C1 segment of cervical spinal cord (tissue), 14 donors: ENCODE results near the gene TMC1.
"Not testable (repeated sequence)": the region's sequence is repeated elsewhere in the genome, so short reads cannot be mapped to it uniquely, and the experiment has no call there.

Experiments
- DNase-seq, 14 donors: peaks; one replicate each; lab custom pipeline; 2025; lab: John Stamatoyannopoulos, UW

The TMC1 gene

DNA sequence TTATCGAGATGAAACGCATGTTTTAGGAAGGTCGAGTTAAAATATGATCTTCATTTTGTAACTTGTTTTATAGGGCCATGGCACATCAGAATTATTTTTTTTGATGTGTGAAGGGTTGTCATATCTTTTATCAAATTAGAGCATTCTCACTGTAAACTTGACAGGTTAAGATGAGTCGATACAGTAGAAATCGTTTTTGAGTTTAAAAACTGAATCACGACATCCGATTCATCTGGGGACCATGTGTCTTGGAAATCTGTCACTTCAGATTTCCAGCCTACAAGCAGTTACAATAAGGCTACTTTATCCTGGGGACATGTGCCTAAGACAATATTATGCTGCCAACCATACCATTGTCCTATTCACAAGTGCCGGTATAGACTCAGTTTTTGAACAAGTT lies 295.3 kb downstream of the TMC1 start:
- DNase-seq: no peak

DNA sequence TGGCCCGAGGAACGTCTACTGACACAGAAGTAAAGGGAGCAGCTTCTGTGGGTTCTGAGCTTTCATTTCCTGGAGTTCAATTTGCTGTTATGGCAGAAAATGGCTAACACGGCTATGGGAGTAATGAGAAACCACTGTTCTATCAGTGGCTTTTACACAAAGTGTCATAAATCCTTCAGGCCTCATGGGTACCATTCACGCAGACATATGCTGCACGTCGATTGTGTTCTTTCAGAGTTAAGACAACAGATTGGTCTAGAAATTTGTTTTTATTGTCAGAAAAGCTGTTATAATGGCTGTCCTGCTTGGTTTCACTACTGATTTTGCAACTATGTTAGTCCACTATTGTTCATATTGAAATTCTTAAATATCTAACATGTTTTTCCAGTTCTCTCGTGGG lies 296.0 kb downstream of the TMC1 start:
- no peak for DNase-seq

DNA sequence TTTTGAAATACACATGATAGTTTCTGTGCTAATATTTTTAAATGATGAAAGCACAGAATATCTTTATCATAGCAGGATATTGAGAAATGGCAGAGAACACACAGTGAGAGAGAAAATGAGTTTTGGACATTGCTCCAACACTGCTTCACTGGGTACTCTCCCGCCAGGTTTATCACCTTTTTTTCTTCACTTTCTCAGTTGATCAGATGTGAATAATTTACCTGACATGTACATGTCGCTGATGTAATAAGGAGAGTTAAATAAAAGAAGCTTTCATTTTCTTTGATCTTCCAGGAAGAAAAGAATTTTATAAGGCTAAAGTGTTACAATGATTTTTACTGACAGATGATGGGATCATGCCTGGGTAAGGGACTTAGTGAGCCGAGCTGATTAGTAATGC lies 297.0 kb downstream of the TMC1 start:
- no peak for DNase-seq

DNA sequence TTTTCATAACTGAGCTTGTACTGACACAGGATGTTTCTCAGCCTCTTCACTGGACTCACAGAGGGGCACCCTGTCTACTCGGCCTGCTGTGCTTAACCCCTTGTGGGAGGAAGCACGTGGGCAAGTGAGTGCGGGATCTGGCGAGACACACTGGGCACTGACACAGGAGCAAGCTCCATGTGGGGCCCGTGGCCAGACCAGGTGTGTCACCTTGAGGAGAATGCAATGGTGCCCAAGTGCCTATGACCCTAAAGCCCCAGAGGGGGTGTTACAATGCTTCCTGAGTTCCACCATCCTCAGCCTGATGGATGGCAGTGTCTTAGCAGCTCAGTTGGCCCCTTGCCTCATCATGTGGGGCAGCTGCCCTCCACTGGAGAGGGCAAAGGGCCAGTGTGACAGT lies 302.6 kb downstream of the TMC1 start:
- DNase-seq: no peak

DNA sequence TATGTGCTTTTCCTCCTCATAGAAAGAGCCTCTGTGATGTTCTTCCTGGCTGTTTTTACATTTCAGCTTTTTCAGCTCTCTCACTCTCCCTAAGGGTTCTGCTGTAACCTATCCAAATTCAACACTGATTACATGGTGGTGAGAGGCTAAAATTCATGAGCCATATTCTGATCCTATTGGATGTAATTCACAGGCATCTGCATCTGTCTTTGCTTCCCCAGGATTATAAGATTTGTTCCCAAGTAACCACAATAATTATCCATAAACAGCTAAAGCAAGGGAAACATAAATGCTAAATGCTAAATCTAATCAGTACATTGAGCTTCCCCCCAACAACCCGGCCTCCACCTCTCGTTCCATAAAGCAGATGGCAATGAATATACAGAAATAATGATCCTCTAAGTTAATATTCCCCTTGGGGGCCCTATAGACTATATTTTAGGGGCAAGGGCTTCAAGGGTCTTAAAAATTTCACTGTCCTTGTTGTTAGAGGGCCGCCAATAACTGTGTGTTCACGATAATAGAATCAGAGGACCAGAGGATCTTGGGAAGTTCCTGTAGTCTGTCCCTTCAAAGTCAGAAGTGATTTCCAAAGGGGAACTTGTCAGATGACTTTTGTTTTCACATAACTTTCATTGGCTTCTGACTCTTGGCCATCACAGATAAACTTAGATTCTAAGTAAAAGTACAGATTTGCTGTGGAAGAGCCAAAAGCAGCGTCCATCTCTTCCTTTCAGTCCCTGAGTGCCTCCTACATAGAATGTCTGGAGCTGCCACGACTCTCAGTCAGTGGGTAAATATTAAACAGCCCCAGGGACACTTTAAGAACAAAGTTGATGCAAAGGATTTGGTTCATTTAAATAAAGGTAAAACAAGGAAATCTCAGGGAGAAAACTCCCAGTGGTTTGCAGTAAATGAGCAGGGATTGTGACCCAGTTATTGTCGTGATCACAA lies 305.9 kb downstream of the TMC1 start:
- DNase-seq: no peak

DNA sequence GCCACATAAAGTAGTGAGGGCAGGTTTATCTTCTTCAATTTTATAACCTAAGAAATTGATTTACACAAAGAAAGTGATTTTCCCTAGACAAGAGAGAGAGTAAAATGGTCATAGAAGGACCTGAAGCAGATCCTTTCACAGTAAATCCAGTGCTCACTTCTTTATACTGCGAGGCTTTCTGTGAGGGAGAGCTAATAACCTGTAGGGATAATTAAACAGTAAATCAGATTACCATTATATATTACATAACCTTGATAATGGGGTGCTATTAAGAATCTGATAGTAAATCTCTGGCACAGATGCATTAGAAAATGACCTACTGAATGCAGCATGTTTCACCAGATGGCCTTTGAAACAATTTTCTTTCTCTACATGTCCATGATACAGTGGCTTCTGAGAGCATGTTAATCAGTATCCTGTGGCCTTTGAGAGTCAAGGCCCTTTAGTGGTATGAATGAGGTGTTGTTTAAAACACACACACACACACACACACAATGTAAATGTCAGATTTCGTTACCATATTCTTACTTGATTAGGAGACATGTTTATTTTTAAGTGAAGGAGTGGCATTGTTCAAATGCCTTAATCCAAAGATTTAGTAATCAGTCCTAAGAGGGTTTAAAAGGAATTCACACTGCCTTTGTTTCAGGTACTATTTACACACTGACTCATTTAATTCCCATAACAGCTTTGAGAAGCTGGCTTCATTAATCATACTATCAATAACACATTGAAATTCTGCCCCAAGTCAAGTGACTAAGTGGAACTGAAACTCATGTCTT lies 306.7 kb downstream of the TMC1 start:
- no peak for DNase-seq

DNA sequence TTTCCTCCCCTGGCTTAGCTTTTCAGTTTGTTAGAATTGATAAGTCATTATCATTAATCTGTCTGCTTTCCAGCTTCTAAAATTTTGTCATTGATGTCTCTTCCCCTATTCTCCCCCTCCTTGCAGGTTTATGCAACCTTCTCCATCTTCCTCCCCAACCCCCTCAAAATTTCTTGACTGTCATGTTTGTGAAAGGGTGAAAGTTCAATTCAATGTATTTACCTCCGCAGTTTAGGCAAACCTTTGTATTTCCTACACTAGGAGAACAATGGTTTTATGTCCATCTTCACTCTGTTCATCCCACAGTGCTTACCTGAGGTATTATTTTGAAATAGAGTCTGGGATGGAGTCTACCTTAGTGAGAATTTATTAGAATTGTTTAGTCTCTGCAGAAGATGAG lies 313.6 kb downstream of the TMC1 start:
- DNase-seq: no peak

DNA sequence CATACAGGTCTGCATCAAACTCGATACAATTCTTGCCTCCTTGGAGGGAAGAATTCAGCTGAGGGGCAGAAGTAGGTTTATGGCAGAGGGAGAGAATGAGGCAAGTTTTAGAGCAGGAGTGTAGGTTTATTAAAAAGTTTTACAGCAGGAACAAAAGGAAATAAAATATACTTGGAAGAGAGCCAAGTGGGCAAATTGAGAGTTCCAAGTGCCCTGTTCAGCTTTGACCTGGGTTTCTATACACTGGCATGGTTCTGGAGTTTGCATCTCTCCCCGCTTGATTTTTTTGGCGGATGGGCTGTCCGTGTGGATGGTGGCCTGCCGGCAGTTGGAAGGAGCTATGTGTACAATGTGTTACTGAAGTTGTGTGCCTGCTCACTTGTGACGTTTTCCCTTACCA lies 315.4 kb downstream of the TMC1 start:
- no peak for DNase-seq

DNA sequence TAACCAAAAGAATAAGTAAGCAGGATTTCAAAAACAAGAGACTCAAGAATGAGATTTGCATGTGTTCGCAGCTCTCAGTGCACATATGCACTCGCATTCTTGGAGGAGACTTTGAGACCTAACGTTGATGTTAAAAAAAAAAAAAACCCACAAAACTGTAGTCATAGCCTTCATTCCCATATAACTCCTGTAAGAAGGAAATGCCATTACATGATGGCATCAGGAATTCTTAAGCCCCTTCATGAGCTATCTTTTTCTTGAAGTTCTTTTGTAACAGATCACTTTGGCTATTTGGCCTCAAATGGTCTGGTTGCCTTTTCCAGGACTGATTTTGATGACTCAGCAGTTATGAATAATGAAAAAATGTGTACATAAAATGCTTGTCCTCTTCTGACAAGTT lies 317.7 kb downstream of the TMC1 start:
- no peak for DNase-seq

DNA sequence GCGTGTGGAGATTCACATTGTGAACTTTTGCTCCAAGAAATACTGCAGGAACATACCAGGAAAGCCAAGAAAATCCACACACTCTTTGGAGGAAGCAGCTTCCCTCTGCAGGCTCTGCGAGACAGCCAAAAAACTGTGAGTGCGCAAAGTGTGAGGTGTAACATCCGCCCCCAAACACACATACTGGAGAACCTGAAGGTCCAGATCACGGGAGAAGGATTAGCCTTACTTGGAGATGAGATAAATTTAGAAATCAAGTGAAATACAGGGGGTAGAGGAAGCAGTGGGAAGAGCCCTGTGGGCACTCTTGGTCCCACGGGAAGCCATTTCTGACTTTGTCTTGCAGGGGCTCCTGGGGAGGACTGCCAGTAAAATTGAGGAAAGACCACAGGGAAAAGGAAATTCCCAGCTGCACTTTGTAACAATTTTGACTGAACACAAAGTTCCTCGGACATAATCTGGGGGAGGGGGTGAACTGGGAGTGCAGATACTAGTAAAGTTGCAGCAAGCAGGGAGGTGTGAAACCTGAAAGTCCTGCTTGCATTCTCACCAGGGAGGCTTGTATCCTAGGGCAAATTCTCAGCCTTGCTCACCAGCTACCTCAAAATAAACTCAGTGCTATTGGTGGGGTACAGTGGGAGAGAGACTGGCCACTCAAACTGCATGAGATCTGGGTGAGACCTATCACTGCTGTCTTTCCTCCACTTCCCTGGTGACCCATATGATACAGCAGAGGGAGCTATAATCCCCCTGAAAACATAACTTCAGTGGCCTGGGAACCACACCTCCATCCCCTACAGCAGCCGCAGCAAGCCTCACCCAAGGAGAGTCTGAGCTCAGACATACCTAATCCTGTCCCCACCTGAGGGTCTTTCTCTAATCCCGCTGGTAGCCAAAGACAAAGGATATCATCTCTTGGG lies 322.4 kb downstream of the TMC1 start:
- no peak for DNase-seq

DNA sequence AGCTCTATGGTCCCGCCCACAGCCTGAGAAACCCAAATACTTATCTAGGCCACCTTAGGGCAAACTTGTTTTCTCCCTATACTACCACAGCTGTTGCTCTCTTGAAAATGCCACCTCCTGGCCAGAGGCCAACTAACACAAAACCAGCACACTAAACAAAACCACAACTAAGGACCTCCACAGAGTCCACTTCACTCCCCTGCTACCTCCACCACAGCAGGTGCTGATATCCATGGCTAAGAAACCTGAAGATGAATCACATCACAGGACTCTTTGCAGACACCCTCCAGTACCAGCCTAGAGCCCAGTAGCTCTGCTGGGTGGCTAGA lies 323.0 kb downstream of the TMC1 start:
- DNase-seq: no peak

DNA sequence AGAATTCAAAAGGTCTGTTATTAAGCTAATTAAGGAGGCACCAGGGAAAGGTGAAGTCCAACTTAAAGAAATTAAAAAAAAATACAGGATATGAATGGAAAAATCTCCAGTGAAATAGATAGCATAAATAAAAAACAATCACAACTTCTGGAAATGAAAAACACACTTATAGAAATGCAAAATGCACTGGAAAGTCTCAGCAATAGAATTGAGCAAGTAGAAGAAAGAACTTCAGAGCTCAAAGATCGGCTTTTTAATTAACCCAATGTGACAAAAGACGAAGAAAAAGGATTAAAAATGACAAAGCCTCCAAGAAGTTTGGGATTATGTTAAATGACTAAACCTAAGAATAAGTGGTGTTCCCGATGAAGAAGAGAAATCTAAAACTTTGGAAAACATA lies 323.6 kb downstream of the TMC1 start:
- DNase-seq: not testable (repeated sequence)

DNA sequence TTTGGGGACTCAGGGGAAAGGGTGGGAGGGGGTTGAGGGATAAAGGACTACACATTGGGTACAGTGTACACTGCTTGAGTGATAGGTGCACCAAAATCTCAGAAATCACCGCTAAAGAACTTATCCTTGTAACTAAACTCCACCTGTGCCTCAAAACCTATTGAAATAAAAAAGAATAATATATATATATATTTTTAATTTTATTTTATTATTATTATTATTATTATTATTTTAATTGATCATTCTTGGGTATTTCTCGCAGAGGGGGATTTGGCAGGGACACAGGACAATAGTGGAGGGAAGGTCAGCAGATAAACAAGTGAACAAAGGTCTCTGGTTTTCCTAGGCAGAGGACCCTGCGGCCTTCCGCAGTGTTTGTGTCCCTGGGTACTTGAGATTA lies 328.8 kb downstream of the TMC1 start:
- DNase-seq: not testable (repeated sequence)

DNA sequence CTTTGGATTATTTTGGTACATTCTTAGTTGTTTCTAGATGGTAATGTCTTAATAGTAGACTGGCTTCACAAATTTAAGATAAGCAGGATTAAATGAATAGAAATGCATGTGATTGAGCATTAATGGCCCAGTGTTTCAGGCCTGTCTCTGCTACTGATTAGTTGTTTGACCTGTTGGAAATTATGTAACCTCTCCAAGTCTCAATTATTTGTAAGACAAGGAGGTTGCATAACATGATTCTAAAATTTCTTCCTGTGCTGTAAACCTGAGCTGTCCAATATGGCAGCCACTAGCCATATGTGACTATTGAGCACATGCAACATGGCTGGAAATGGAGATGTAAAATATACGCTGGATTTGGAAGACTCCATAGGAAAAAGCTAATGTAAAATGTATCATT lies 333.9 kb downstream of the TMC1 start:
- no peak for DNase-seq

DNA sequence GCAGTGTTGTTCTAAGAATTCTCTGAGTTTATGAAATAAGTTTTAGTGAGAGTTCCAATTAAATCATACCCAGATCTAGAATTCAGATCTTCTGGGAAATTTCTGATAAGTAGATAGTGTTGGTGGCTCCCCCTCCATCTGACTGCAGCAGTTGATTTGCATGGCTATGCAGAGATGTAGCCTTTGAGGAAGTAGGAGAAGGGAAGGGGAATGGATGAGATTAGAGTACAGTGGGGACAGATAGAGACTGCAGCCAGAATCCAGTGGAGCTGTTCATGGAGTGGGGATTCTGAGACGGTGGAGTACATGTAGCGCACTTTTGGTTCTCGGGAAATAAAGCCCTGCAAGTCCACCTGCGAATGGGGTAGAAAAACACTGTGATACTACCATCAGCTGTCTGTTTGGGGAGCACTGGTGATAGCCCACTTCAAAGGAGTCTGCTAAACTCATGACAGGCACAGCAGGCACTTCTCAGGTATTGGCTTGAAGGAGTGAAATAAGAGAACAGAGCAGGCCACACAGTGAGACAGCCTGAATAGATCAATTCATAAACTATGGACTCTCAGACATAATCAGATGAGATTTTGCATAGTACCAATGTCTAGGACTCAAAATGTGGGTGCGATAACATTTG lies 334.6 kb downstream of the TMC1 start:
- DNase-seq: peak in 1 of 14 donors; percentile 47

DNA sequence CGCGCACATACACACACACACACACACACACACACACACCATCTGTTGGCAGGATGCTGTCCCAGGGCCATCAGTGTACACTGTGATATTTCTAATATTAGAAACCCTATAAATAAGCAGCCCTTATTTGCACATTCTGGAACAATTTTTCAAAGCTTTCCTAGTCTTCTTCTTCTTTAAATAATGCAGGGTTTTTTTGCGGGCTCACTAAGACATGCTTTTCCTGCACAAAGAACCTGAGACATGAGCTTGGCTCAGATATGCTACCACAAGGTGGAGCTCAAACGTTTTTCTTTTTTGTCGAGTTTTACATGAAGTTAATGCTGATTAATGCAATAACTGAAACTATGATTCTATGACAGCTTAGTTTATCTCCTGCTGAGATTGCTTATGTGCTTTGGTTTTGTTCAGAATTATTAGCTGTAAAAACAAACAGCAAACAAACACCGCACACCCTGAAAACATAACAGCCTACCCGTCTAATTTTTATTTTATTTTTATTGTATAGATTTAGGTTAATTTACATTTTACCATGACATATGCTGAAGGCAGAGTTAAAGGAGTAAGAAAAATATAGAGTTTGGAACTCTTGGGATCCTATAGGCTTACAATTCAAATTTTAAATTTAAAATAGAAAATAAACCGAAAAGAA lies 335.7 kb downstream of the TMC1 start:
- DNase-seq: peak in 1 of 14 donors; percentile 71

DNA sequence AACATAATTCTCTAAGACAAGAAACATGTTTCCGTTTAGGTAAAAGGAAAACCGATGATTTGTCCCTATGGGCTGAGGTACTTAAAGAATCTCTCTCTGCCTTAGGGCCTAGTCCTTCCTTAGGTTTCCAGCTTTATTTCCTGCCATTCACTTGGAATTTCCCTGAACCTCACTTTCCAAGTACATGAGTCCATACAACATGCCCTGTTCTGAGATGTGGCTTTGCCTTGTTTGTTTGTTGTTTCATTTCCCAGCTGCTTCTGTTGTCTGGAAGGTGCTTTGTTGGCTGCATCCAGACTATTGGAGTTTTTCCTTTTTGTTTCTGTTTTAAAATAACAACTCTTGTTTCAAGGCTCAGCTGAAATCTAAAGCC lies 336.2 kb downstream of the TMC1 start:
- no peak for DNase-seq

DNA sequence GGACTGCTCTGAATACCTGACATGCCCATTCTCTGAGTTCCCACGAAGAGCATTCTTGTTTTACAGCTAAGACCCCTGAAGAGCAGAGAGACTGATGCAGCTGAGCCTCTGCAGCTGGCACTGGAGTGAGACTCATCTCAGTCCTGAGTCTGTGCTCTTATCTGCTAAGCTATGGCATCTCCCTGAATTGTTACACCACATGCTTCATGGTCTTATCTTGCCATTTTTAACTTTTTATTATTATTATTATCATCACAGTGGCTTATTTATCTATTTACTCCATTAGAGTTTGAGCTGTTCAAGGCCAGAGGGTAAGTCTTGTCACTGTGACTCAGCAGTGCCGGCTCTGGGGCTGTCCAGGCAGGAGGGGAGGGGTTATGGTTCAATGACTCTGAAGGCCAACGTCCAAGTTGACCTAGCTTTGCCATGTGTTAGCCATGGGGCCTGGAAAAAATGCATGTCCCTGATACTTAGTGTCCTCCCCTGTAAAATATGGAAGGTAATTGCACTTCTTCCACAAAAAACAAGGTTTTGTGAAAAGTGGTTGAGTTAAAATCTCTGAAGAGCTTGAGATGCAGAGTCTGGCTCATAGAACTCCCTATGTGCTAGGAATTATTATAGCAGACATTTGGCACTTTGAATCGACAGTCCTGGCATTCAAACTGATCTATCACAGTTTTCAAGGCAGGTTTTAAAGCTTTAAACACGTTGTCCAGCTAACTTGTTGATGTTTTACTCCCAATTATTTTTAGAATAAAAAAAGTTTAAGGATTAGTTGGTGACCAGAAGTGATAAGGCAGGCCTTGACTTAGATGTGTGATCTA lies 336.9 kb downstream of the TMC1 start:
- peak in 1 of 14 donors; percentile 13 for DNase-seq

DNA sequence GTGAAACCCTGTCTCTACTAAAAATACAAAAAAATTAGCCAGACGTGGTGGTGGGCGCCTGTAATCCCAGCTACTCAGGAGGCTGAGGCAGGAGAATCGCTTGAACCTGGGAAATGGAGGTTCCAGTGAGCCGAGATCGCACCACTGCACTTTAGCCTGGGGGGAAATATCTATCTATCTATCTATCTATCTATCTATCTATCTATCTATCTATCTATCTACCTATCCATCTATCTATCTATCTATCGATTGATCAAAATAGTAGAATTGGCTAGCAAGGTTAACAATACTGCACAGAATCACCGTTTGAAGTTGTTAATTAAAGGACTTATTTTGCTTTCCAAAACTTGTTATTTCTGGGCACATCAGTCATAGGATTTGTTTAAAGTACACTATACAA lies 341.4 kb downstream of the TMC1 start:
- DNase-seq: not testable (repeated sequence)
